Activated T-helper 2 cell treated with anti-CD3 and anti-CD28 coated beads, Interferon-gamma antibody, Interleukin-2, Interleukin-4, amounts not matched to agents 10 μg/mL and 5 μg/mL and 100 μg/mL, durations not matched to agents 14 hours and 24 hours and 36 hours (primary cell): Measurements from ENCODE around the gene LRRN3. TPM values are rescaled to one million over a fixed set of nuclear protein-coding genes. Genes with fewer than 3 reads are reported as not detected.

Source experiments
- DNase-seq: peaks from one replicate; pipeline ENCODE4 v3.0.0; 2021; ENCODE audit warnings: low spot score
- H3K27ac Mint-ChIP-seq: one replicate; pipeline ENCODE4 v1.8.0; 2021; ENCODE audit warnings: mixed read lengths
- H3K27me3 Mint-ChIP-seq: one replicate; pipeline ENCODE4 v1.8.0; 2021; ENCODE audit warnings: low read depth, mixed read lengths
- H3K36me3 Mint-ChIP-seq: one replicate; pipeline ENCODE4 v1.8.0; 2021; ENCODE audit warnings: low read depth, mixed read lengths
- H3K4me1 Mint-ChIP-seq: one replicate; pipeline ENCODE4 v1.8.0; 2021; ENCODE audit warnings: low read depth, mixed read lengths
- H3K4me3 Mint-ChIP-seq: one replicate; pipeline ENCODE4 v1.8.0; 2021; ENCODE audit warnings: low read depth, mild to moderate bottlenecking, moderate library complexity, mixed read lengths
- H3K9me3 Mint-ChIP-seq: one replicate; pipeline ENCODE4 v1.8.0; 2021; ENCODE audit warnings: mixed read lengths
- intact Hi-C: fragments of 100-400 bp; cut with micrococcal nuclease; formaldehyde crosslinking; loops from one replicate; pipeline ENCODE4 v1.15.1; 2023
- total RNA-seq: library from RNA; stranded (reverse); gene quantifications from 2 replicates; pipeline ENCODE4 v1.2.3, GENCODE V29; 2022

The LRRN3 gene
- total RNA-seq, 1 donor from 2014 or later, result 29.4 TPM

GRCh38 chr7:111082351-111082750 lies 8.6 kb upstream of the LRRN3 start:
- Mint-ChIP-seq H3K27ac (peak overlapping the region; percentile 94), H3K9me3 (peaks cover 9% of the 10 kb centered on the region), H3K36me3 (peaks cover 17% of the 10 kb centered on the region), H3K4me3 (peak overlapping the region; percentile 59), H3K4me1 (peaks cover 69% of the 10 kb centered on the region), H3K27me3 (no peaks in the 10 kb centered on the region)
- intact Hi-C loops, result loop anchor here (2.0 kb wide), 2 partner anchors 14 to 70 kb away; no protein-coding TSS in a partner anchor
- no peak for DNase-seq

- Mint-ChIP-seq H3K36me3 (peaks cover 17% of the 10 kb centered on the region), H3K27ac (peak overlapping the region; percentile 94), H3K4me1 (peaks cover 72% of the 10 kb centered on the region), H3K4me3 (peak overlapping the region; percentile 64), H3K9me3 (peaks cover 9% of the 10 kb centered on the region), H3K27me3 (no peaks in the 10 kb centered on the region)
- peak; percentile 70 for DNase-seq
- intact Hi-C loops, result loop anchor here (1.0 to 2.0 kb wide), 5 partner anchors 9 to 71 kb away; no protein-coding TSS in a partner anchor
Measured at GRCh38 chr7:111083413-111083812, 7.5 kb upstream of the LRRN3 start.

GRCh38 chr7:111085356-111085755 lies 5.6 kb upstream of the LRRN3 start:
- peaks cover 80% of the 10 kb centered on the region for H3K4me1 Mint-ChIP-seq
- intact Hi-C loops, result loop anchor here (5.0 kb wide), 1 partner anchor 313 kb away; no protein-coding TSS in a partner anchor
- H3K36me3 Mint-ChIP-seq, result peaks cover 11% of the 10 kb centered on the region
- no peak overlapping the region for H3K4me3 Mint-ChIP-seq
- DNase-seq, result no peak
- H3K27me3 Mint-ChIP-seq, result no peaks in the 10 kb centered on the region
- peaks cover 9% of the 10 kb centered on the region for H3K9me3 Mint-ChIP-seq
- H3K27ac Mint-ChIP-seq, result peak overlapping the region; percentile 92

GRCh38 chr7:111086532-111086931 lies 4.4 kb upstream of the LRRN3 start:
- no peak for DNase-seq
- peak overlapping the region; percentile 87 for H3K27ac Mint-ChIP-seq
- no peak overlapping the region for H3K4me3 Mint-ChIP-seq
- peaks cover 9% of the 10 kb centered on the region for H3K9me3 Mint-ChIP-seq
- intact Hi-C loops, result loop anchor here (1.0 to 5.0 kb wide), 3 partner anchors 52 to 314 kb away; no protein-coding TSS in a partner anchor
- H3K4me1 Mint-ChIP-seq, result peaks cover 76% of the 10 kb centered on the region
- no peaks in the 10 kb centered on the region for H3K27me3 Mint-ChIP-seq
- peaks cover 12% of the 10 kb centered on the region for H3K36me3 Mint-ChIP-seq

- Mint-ChIP-seq H3K27ac (peak overlapping the region; percentile 73), H3K36me3 (peaks cover 22% of the 10 kb centered on the region), H3K4me3 (no peak overlapping the region), H3K4me1 (peaks cover 72% of the 10 kb centered on the region), H3K27me3 (no peaks in the 10 kb centered on the region), H3K9me3 (peaks cover 9% of the 10 kb centered on the region)
- intact Hi-C loops, result loop anchor here (5.0 kb wide), 1 partner anchor 316 kb away; no protein-coding TSS in a partner anchor
- no peak for DNase-seq
Measured at GRCh38 chr7:111088328-111088727, 2.6 kb upstream of the LRRN3 start.

- Mint-ChIP-seq H3K36me3 (peaks cover 34% of the 10 kb centered on the region), H3K4me1 (peaks cover 73% of the 10 kb centered on the region), H3K9me3 (peaks cover 5% of the 10 kb centered on the region), H3K4me3 (peak overlapping the region; percentile 97), H3K27ac (no peak overlapping the region), H3K27me3 (no peaks in the 10 kb centered on the region)
- intact Hi-C loops, result loop anchor here (5.0 to 10.0 kb wide), 6 partner anchors 142 to 1365 kb away; partner anchors contain the start of gene IFRD1
- no peak for DNase-seq
Measured at GRCh38 chr7:111089822-111090426, 1.0 kb upstream of the LRRN3 start.

GRCh38 chr7:111091593-111092358 lies 849 bp downstream of the LRRN3 start:
- Mint-ChIP-seq H3K4me1 (peaks cover 74% of the 10 kb centered on the region), H3K36me3 (peaks cover 40% of the 10 kb centered on the region), H3K27me3 (no peaks in the 10 kb centered on the region), H3K9me3 (no peaks in the 10 kb centered on the region), H3K4me3 (peak overlapping the region; percentile 97), H3K27ac (peak overlapping the region; percentile 90)
- intact Hi-C loops, result loop anchor here (1.0 to 10.0 kb wide), 7 partner anchors 8 to 1363 kb away; partner anchors contain the start of gene IFRD1
- no peak for DNase-seq

GRCh38 chr7:111092406-111093236 lies 1.7 kb downstream of the LRRN3 start:
- intact Hi-C loops, result loop anchor here (1.0 to 10.0 kb wide), 8 partner anchors 9 to 1362 kb away; partner anchors contain the start of gene IFRD1
- H3K4me3 Mint-ChIP-seq, result peak overlapping the region; percentile 97
- no peak for DNase-seq
- no peaks in the 10 kb centered on the region for H3K27me3 Mint-ChIP-seq
- H3K9me3 Mint-ChIP-seq, result no peaks in the 10 kb centered on the region
- peaks cover 75% of the 10 kb centered on the region for H3K4me1 Mint-ChIP-seq
- H3K36me3 Mint-ChIP-seq, result peaks cover 46% of the 10 kb centered on the region
- peak overlapping the region; percentile 90 for H3K27ac Mint-ChIP-seq

GRCh38 chr7:111093496-111093895 lies 2.6 kb downstream of the LRRN3 start:
- DNase-seq, result no peak
- no peaks in the 10 kb centered on the region for H3K9me3 Mint-ChIP-seq
- H3K4me1 Mint-ChIP-seq, result peaks cover 75% of the 10 kb centered on the region
- peaks cover 55% of the 10 kb centered on the region for H3K36me3 Mint-ChIP-seq
- H3K27me3 Mint-ChIP-seq, result no peaks in the 10 kb centered on the region
- H3K4me3 Mint-ChIP-seq, result peak overlapping the region; percentile 97
- H3K27ac Mint-ChIP-seq, result peak overlapping the region; percentile 90
- intact Hi-C loops, result loop anchor here (1.0 to 10.0 kb wide), 7 partner anchors 19 to 1361 kb away; partner anchors contain the start of gene IFRD1

GRCh38 chr7:111094419-111094818 lies 3.5 kb downstream of the LRRN3 start:
- H3K4me3 Mint-ChIP-seq, result peak overlapping the region; percentile 97
- peaks cover 78% of the 10 kb centered on the region for H3K4me1 Mint-ChIP-seq
- DNase-seq, result no peak
- no peaks in the 10 kb centered on the region for H3K9me3 Mint-ChIP-seq
- peaks cover 59% of the 10 kb centered on the region for H3K36me3 Mint-ChIP-seq
- no peaks in the 10 kb centered on the region for H3K27me3 Mint-ChIP-seq
- intact Hi-C loops, result loop anchor here (5.0 to 10.0 kb wide), 5 partner anchors 138 to 1360 kb away; partner anchors contain the start of gene IFRD1
- H3K27ac Mint-ChIP-seq, result peak overlapping the region; percentile 90

GRCh38 chr7:111096997-111097396 lies 6.1 kb downstream of the LRRN3 start:
- intact Hi-C loops, result loop anchor here (2.0 to 10.0 kb wide), 5 partner anchors 14 to 1358 kb away; partner anchors contain the start of genes IFRD1 and IMMP2L
- Mint-ChIP-seq H3K36me3 (peaks cover 80% of the 10 kb centered on the region), H3K9me3 (no peaks in the 10 kb centered on the region), H3K4me1 (peaks cover 79% of the 10 kb centered on the region), H3K27ac (no peak overlapping the region), H3K27me3 (no peaks in the 10 kb centered on the region), H3K4me3 (peak overlapping the region; percentile 70)
- DNase-seq, result no peak
